HCT116 (cell line): Measurements from ENCODE around the gene PROSER2.

ENCODE experiments used
- CBX3 ChIP-seq: IDR thresholded peaks from 2 replicates; pipeline ENCODE4 v1.6.1; 2012; ENCODE audit warnings: low read depth
- CTCF ChIP-seq, 3 experiments: fragments of 200-600 bp in 1 of 3; sonication (generic) in 1 of 3; IDR thresholded peaks in 2 of 3; conservative IDR thresholded peaks in 1 of 3; 2 replicates each; pipeline ENCODE4 v1.5.1; 2012 to 2017; ENCODE audit warnings: low read depth in 2 of 3, low read length in 2 of 3, antibody characterized with exemption in 1 of 3, borderline replicate concordance in 1 of 3, control low read depth in 1 of 3, mild to moderate bottlenecking in 1 of 3, mixed read lengths in 1 of 3, mixed run types in 1 of 3, moderate library complexity in 1 of 3; ENCODE audit not compliant: insufficient read depth in 1 of 3
- REST ChIP-seq: IDR thresholded peaks from 2 replicates; pipeline ENCODE4 v1.6.1; 2012; ENCODE audit warnings: low read depth
- SIN3A ChIP-seq: IDR thresholded peaks from 2 replicates; pipeline ENCODE4 v1.6.1; 2012; ENCODE audit warnings: low read depth
- TCF7L2 ChIP-seq: IDR thresholded peaks from 2 replicates; pipeline ENCODE4 v1.7.0; 2011; ENCODE audit warnings: borderline replicate concordance, inconsistent platforms; ENCODE audit not compliant: insufficient read depth, insufficient read length; ENCODE audit errors: extremely low read depth
- ZBTB33 ChIP-seq: IDR thresholded peaks from 2 replicates; pipeline ENCODE4 v1.6.1; 2011; ENCODE audit warnings: mild to moderate bottlenecking, low read length, moderate library complexity; ENCODE audit not compliant: insufficient replicate concordance; ENCODE audit errors: extremely low read depth

GRCh38 chr10:11854301-11854700 lies 31.1 kb downstream of the PROSER2 start:
- no peak for TF ChIP-seq CTCF (IDR thresholded peaks at IDR 0.05 in 2 of 3, conservative IDR thresholded peaks at IDR 0.05 in 1 of 3; ENCODE audit: borderline replicate concordance in 1 of 3, insufficient read depth in 1 of 3, low read depth in 2 of 3, low read length in 2 of 3)
- TF ChIP-seq TCF7L2, result no peak
- TF ChIP-seq SIN3A, result no peak
- TF ChIP-seq REST, result no peak
- no peak for TF ChIP-seq CBX3
- TF ChIP-seq ZBTB33, result no peak
